NCI-H1694 (cell line): Measurements from ENCODE around the gene HYDIN.

ENCODE experiments used
- DNase-seq: peaks from one replicate; lab custom pipeline; 2025; lab: John Stamatoyannopoulos, UW

The HYDIN gene

GRCh38 chr16:71230122-71230845, at the start of gene HYDIN:
HYDIN (minus strand) TSS chr16:71230722; CDS start chr16:71186895, 43,827 bp downstream.
- DNase-seq: peak; percentile 18

GRCh38 chr16:71276589-71277334, 46.2 kb upstream of the HYDIN start:
- DNase-seq: no peak

- no peak for DNase-seq
These were observed 42.9 kb upstream of the HYDIN start for GRCh38 chr16:71273384-71273783.

DNA sequence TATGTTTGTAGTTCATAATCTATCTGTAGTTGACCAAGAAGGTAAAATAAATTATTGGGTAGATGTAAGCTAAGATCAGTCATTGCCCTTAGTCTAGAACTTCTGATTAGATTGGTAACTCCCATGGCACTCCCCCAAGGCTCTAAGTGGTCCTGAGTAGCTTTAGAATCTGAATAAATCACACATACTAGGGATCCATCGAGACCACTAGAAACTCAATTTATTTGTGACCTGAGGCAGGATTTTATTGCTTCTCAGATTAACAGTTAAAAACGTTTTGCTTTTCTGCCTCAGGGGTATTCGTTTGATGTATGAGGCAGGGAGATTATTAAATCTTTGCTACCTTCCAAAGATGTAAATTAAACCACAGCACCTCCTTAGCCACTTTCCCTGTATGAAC, 33.8 kb upstream of the HYDIN start:
- DNase-seq: no peak

GRCh38 chr16:71263582-71263981, 33.1 kb upstream of the HYDIN start:
- DNase-seq: no peak

DNA sequence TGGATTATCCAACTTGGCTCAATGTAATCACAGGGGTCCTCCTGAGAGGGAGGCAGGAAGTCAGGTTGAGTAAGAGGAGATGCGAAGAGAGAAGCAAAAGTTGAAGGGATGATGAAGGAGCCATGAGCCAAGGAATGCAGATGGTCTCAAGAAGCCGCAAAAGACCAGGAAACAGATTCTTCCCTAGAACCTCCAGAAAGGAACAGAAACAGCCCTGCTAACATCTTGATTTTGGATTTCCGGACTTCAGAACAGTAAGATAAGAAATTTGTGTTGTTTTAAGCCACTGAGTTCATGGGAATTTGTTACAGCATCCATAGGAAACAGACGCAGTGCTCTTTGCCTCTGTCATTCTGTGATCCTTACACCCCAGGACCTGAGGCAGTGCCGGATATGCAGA, 31.9 kb upstream of the HYDIN start:
- no peak for DNase-seq

GRCh38 chr16:71260995-71261394, 30.5 kb upstream of the HYDIN start:
- DNase-seq: no peak

- DNase-seq: no peak
These were observed 28.6 kb upstream of the HYDIN start for GRCh38 chr16:71259086-71259485.

DNA sequence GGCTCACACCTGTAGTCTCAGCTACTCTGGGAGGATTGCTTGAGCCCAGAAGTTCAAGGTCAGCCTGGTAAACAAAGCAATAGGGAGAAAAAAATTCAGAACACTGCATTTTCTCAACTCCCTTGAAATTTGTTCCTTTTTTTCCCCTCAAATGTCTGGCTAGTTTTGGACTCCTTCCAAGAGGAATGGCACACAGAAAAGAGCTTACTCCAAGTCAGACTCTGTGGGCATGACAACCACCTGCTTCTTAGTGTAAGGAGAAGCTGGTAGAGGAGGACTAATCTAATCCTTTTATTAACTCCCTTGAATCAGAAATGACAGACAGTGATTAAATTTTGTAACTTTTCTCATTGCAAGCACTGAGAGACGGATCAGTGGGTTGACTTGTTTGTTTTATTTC, 27.9 kb upstream of the HYDIN start:
- no peak for DNase-seq

GRCh38 chr16:71257768-71258167, 27.2 kb upstream of the HYDIN start:
- no peak for DNase-seq

- no peak for DNase-seq
These were observed 25.2 kb upstream of the HYDIN start for GRCh38 chr16:71255721-71256120.

DNA sequence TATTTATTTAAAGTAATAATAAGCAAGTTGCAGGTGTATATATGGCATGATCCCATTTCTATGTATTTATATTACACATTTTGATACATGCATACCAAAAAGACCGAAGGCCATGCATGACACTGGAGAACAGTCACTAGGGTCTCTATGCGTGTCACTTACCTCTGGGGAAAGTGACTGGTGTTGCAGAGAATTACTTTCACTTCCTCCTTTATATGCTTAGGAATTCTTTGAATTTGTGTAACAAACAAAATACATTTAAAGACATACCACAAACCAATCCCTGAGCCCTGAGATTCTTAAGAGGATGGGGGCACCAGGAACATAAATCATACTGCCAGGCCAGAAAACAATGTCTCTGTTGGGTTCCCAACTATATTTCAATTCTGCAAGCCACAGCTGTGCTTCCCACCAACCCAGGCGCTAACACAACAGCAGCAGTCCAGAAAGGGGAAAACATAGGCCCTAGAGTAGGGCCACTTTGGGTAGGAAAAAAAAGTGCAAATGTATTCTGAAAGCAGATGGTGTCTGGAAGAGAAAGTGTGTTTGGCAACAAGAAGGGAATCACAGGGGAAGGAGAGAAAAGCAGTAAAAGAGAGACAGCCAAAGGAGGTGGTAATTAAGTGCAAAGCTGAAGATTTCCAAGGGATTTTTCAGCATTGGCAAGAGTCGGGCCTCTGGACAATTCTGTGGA, 24.5 kb upstream of the HYDIN start:
- DNase-seq: no peak

- no peak for DNase-seq
These were observed 20.1 kb upstream of the HYDIN start for GRCh38 chr16:71250461-71251235.

DNA sequence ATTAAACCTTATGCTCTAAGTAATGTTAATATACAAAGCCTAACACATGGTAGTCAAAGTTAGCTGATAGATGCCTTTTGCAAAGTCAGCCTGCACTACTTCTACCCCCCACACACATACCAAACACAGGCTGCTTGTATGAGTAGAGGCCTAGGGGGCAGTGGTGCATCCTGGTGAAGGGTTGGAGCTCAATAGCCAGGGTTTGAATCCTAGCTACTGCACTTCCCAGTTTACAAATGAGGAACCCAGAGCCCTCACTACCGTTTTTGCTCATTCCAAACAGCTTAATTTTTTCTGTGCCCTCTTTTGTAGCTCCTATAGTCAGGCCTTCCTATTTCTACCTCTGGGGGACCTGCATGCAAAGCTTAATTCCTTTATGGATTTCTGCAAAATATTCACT, 18.9 kb upstream of the HYDIN start:
- DNase-seq: no peak

GRCh38 chr16:71247478-71247877, 17.0 kb upstream of the HYDIN start:
- no peak for DNase-seq

- no peak for DNase-seq
These were observed 15.8 kb upstream of the HYDIN start for GRCh38 chr16:71246309-71246708.

DNA sequence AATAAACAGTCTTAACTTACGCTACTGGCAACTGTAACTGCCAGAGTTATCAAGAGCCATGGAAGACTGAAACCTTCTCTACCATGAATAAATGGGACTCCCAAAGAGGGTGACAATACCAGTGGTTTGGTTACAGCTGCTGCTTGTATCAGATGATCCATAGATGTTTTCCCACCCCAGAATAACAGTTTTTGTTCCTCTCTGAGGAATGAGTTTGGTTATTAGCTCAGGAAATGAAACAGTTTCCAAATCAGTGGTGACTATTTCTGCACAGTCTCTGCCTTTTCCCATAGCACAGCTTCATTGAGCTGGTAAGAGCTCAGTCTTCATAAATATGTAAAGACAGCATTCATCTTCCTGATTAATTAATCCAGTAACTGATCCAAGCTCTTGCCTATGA, 14.0 kb upstream of the HYDIN start:
- no peak for DNase-seq

GRCh38 chr16:71242601-71243000, 12.1 kb upstream of the HYDIN start:
- no peak for DNase-seq

DNA sequence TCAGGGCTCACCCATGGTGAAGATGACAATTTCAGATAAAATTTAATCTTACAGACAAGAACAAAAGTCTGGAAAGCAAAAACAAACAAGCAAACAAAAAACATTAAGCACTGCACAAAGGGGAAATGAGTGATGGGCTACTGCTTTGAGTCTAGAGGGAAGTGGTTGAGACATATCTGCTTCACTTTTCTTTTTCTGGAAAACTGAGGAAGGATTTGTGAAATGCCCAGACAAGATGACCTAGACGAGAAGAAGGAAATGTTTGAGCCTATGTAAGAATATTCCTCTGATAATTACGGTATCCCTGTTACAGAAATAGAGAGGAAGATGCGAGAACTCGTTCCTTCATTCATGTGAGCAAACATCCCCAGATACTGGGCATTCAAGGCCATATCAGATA, 11.5 kb upstream of the HYDIN start:
- no peak for DNase-seq

DNA sequence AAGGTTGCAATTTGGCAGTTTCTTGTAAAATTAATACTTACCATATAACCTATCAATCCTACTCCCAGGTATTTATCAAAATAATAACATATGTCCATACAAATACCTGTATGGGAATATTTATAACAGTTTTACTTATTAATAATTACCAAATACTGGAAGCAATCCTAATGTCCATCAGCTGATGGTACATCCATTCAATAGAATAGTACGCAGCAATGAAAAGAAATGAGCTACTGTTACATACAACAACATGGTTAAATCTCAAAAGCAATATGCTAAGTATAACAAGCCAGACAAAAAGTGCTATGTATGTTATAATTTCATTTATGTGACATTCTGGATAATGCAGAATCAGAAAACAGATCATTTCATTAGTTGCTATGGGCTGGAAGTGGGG, 1.2 kb downstream of the HYDIN start:
- no peak for DNase-seq

GRCh38 chr16:71226229-71227141, 4.0 kb downstream of the HYDIN start:
- no peak for DNase-seq
